Skeletal muscle tissue (tissue), 4 donors: ENCODE measurements around the gene ITGB1. TPM values are rescaled to one million over a fixed set of nuclear protein-coding genes. Genes with fewer than 3 reads are reported as not detected.

Source experiments
- H3K27ac ChIP-seq: one replicate; pipeline ENCODE4 v1.7.0; 2013; ENCODE audit warnings: mild to moderate bottlenecking, low read depth, low read length, inconsistent platforms
- H3K27me3 ChIP-seq, 3 donors: one replicate each; pipeline ENCODE4 v1.7.0; 2013; ENCODE audit warnings: low read length in 3 of 3; ENCODE audit not compliant: control insufficient read depth in 3 of 3, insufficient read depth in 3 of 3
- H3K36me3 ChIP-seq, 3 donors: one replicate each; pipeline ENCODE4 v1.7.0; 2013; ENCODE audit warnings: low read length in 3 of 3; ENCODE audit not compliant: control insufficient read depth in 3 of 3, insufficient read depth in 3 of 3
- H3K4me1 ChIP-seq, 3 donors: one replicate each; pipeline ENCODE4 v1.7.0; 2013; ENCODE audit warnings: low read length in 3 of 3, mild to moderate bottlenecking in 3 of 3; ENCODE audit not compliant: control insufficient read depth in 3 of 3, insufficient read depth in 3 of 3
- H3K4me3 ChIP-seq, 3 donors: one replicate each; pipeline ENCODE4 v1.7.0; 2013; ENCODE audit warnings: low read length in 3 of 3
- H3K9ac ChIP-seq, 3 donors: one replicate each; pipeline ENCODE4 v1.7.0; 2013; ENCODE audit warnings: low read length in 3 of 3, mild to moderate bottlenecking in 3 of 3, moderate library complexity in 2 of 3, low read depth in 1 of 3
- H3K9me3 ChIP-seq, 3 donors: one replicate each; pipeline ENCODE4 v1.7.0; 2013; ENCODE audit warnings: low read length in 3 of 3; ENCODE audit not compliant: control insufficient read depth in 3 of 3
- total RNA-seq: library from RNA; depleted of rRNA; stranded (reverse); fragments of >200 nt; gene quantifications from one replicate; pipeline ENCODE4 v1.2.3, GENCODE V29; 2014
- donor health status: Osteomylitis.

The ITGB1 gene
- total RNA-seq, 1 donor from 2014 or later = 363 TPM

DNA sequence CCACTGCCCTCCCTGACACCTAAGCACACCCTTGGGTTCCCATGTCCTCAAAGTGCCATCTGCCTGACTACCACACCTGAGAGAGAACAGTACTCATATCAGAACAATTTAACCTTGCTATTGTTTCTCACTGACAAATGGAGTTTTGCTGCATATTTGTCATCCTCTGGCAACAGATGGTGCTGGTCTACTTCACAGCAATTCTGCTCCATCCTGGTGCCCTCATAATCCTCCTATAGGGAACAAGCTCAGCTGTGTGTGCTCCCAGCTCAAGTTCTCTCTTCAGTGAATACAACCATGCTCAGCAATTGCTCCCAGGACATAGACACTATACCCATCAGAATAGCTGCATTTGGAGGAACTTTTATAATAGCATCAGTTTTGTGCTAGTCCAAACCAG is 32.8 kb upstream of the ITGB1 start:
- Histone ChIP-seq H3K9ac (no peak overlapping the region), H3K27me3 (no peaks in the 10 kb centered on the region), H3K36me3 (no peaks in the 10 kb centered on the region), H3K9me3 (no peaks in the 10 kb centered on the region), H3K4me3 (no peak overlapping the region), H3K27ac (no peak overlapping the region), H3K4me1 (peaks cover 2 to 3% (median 3%) of the 10 kb centered on the region in 3 donors)

DNA sequence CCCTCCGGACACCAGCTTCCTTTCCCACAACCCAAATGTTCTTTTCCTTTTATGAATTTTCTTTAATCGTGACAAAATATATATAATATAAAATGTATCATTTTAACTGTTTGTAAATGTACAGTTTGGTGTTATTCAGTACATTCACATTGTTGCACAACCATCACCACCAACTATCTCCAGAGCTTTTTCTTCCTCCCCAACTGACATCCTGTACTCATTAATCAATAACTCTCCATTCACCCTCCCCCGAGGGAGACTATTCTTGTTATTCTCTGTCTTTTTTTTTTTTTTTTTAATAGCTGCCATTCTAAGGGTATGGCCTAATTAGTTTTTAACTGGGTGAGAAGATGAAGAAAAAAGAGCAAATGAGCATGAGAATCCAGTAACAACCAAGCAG is 30.6 kb upstream of the ITGB1 start:
- peaks cover 0 to 10% (median 7%) of the 10 kb centered on the region in 3 donors for H3K4me1 ChIP-seq
- no peak overlapping the region for H3K27ac ChIP-seq
- no peaks in the 10 kb centered on the region for H3K9me3 ChIP-seq
- no peak overlapping the region for H3K4me3 ChIP-seq
- H3K27me3 ChIP-seq = no peaks in the 10 kb centered on the region
- H3K9ac ChIP-seq = no peak overlapping the region
- H3K36me3 ChIP-seq = no peaks in the 10 kb centered on the region

DNA sequence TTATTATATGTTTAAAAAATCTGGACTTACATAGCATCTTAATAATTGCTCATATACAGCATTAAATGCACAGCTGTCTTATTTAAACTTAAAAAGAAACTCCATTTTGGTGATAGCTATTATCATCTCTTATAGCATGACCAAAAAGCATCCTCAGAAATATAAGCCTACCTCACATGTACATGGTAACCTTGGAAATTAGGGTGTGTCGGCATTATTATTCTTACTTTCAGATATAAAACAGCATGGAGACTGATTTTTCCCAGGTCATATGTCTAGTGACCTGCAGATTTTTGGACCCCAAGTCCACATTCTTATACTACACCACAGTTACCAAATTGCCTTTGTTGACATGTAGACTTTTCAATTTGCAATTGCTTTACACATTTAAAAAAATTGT is 29.1 kb upstream of the ITGB1 start:
- H3K4me1 ChIP-seq = peaks cover under 1 to 10% (median 7%) of the 10 kb centered on the region in 3 donors
- no peaks in the 10 kb centered on the region for H3K27me3 ChIP-seq
- H3K27ac ChIP-seq = no peak overlapping the region
- H3K9ac ChIP-seq = no peak overlapping the region
- no peak overlapping the region for H3K4me3 ChIP-seq
- H3K36me3 ChIP-seq = no peaks in the 10 kb centered on the region
- no peaks in the 10 kb centered on the region for H3K9me3 ChIP-seq

DNA sequence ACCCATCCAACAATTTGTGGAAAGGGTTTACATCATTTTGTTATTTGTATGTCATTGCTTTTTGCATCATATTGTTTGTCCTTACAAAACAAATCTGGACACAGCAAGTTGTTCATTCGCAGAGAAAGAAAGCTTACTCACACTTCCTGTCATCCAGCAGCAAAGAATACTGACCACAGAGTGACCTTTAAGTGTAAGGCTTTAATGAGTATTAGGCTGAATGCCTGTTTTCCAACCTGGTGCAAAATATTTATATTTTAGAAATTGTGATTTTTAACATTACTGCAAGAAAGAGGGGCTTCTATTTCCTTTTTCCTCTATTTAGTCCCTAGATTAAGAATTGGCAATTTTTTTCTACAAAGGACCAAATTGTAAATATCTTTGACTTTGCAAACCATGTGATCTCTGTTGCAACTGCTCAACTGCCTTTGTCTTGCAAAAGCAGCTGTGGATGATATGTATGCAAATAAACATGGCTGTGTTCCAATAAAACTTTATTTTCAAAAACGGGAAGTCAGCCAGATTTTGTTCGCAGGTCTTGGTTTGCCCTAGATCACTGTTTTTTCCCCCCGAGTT is 27.8 kb upstream of the ITGB1 start:
- Histone ChIP-seq H3K36me3 (no peaks in the 10 kb centered on the region), H3K27me3 (no peaks in the 10 kb centered on the region), H3K9ac (no peak overlapping the region), H3K4me1 (peaks cover 8 to 16% (median 13%) of the 10 kb centered on the region in 3 donors), H3K9me3 (no peaks in the 10 kb centered on the region), H3K4me3 (no peak overlapping the region), H3K27ac (peak overlapping the region; percentile 58)

DNA sequence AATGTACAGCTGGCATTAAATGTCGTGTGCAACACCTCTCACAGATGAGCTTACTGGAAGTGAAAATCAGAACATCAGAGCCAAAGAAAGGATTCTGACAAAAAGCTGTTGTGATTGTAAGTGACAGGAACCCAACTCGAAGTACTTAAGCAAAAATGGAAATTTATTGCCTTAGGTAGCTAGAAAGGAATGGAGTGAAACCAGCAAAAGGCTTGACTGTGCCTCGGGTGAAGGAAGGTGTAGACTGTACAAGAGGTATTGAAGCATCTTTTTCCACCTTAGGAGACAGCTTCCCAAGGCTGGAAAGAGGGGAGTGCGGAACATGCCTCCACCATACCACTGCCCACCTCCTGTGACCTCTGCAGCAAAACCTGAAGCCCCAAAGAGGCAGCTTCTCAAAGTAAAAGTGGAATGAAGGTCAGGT is 27.3 kb upstream of the ITGB1 start:
- H3K4me3 ChIP-seq = no peak overlapping the region
- no peaks in the 10 kb centered on the region for H3K27me3 ChIP-seq
- H3K4me1 ChIP-seq = peaks cover 10 to 19% (median 13%) of the 10 kb centered on the region in 3 donors
- peak overlapping the region; percentile 58 for H3K27ac ChIP-seq
- H3K9ac ChIP-seq = no peak overlapping the region
- no peaks in the 10 kb centered on the region for H3K9me3 ChIP-seq
- H3K36me3 ChIP-seq = no peaks in the 10 kb centered on the region

DNA sequence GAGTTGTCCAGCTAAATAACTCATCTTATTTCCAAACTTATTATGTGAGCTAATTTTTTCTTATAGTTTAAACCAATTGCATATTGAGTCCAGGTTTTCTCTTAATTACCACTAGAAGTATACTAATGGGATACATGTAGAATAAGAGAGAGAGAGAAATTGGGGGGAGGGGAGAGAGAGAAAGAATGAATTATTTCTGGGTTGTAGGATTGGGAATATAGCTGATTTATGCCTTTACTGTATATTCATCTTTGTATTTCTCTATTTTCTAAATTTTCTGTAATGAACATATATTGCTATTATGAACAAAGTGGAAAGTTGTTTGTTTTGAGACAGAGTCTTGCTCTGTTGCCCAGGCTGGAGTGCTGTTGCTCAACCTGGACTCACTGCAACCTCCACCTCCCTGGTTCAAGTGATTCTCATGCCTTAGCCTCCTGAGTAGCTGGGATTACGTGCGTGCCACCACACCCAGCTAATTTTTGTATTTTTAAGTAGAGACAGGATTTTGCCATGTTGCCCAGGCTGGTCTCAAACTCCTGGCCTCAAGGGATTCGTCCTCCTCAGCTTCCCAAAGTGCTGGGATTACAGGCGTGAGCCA is 26.1 kb upstream of the ITGB1 start:
- Histone ChIP-seq H3K36me3 (no peaks in the 10 kb centered on the region), H3K4me1 (peaks cover 13 to 23% (median 13%) of the 10 kb centered on the region in 3 donors), H3K27ac (no peak overlapping the region), H3K9ac (no peak overlapping the region), H3K4me3 (no peak overlapping the region), H3K9me3 (no peaks in the 10 kb centered on the region), H3K27me3 (no peaks in the 10 kb centered on the region)

DNA sequence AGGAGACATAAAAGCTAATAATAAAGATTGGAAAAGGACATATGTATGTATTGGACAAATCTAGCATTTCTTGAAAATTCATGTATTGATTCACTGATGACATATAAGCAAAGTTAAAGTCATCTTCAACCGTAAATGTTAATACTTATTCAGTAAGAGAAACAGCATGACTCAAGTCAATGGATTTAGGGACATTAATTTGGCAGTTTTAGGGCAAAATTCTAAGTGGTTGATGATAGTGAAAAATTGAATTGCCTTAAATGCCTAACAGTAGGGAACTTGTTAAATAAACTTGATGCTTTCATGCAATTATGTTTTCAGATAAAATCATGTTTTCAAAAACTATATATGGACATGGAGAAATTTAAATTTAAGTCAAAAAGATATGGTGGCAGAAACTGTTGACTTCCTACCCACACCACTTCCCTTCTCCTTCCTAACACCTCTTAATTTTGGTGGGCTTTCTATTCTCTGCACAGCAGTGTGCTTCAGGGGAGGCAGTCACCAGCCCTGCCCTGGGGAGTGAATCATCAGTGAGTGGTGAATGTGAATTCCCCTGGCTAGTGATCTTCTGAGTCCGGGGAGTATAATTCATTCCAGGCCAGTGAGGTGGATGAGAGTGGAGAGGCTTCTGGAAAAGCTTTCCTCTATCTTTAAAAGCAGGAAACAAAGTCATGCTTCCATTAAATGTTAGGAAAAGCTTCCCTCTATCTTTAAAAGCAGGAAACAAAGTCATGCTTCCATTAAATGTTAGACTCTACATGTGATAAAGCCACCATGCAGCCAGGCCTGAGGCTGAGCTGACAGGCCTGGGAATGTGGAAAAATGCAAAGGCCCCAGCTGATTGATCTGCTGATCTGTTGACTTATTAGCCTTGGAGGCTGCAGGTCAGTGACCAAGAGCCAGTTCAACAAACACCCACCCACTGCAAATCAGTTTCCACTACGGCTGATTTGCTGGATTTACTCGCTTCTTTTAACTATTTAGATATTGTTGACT is 25.2 kb upstream of the ITGB1 start:
- Histone ChIP-seq H3K27me3 (no peaks in the 10 kb centered on the region), H3K27ac (no peak overlapping the region), H3K9me3 (no peaks in the 10 kb centered on the region), H3K36me3 (no peaks in the 10 kb centered on the region), H3K4me1 (peaks cover 13 to 23% (median 13%) of the 10 kb centered on the region in 3 donors), H3K4me3 (no peak overlapping the region), H3K9ac (no peak overlapping the region)

DNA sequence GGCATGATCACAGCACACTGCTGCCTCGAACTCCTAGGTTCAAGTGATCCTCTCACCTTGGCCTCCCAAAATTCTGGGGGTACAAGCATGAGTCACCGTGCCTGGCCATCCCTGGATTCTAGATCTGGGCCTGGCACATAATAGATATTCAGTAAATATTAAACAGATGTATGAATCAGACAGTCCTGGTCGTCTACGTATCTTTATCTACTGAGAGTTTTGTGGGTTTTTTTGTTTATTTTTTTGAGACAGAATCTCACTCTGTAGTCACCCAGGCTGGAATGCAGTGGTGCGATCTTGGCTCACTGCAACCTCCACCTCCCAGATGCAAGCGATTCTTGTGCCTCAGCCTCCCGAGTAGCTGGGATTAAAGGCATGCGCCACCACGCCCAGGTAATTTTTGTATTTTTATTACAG is 24.3 kb upstream of the ITGB1 start:
- H3K27me3 ChIP-seq = no peaks in the 10 kb centered on the region
- no peak overlapping the region for H3K9ac ChIP-seq
- no peaks in the 10 kb centered on the region for H3K36me3 ChIP-seq
- peak overlapping the region; percentile 42 for H3K27ac ChIP-seq
- no peak overlapping the region for H3K4me3 ChIP-seq
- H3K9me3 ChIP-seq = no peaks in the 10 kb centered on the region
- peaks cover 13 to 23% (median 13%) of the 10 kb centered on the region in 3 donors for H3K4me1 ChIP-seq

DNA sequence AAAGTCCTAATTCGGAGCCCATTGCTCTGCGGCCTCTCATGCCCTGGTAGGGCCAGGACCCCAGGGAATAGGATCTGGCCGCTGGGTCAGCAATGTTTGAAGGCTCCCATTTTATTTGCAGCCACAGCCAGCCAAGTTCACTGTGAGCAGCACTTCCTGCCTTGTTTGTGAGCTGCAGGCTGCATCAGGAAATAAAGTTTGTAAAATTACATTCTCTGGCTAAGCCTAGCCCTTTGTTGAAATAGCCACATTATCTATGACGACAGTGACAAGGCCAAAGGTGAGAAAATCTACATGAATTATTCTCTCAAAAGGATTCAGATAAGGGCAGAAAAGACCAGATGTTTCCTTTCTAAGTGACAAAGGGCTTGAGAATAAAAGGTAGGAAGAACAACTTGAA is 23.7 kb upstream of the ITGB1 start:
- Histone ChIP-seq H3K9ac (no peak overlapping the region), H3K36me3 (no peaks in the 10 kb centered on the region), H3K9me3 (no peaks in the 10 kb centered on the region), H3K4me1 (peaks cover 13 to 23% (median 13%) of the 10 kb centered on the region in 3 donors), H3K27me3 (no peaks in the 10 kb centered on the region), H3K27ac (peak overlapping the region; percentile 93), H3K4me3 (no peak overlapping the region)
